Testis (tissue), 2 donors: ENCODE data around the gene ARID1A.

Source experiments
- POLR2A ChIP-seq: fragments of 450-650 bp; IDR thresholded peaks from one replicate; pipeline ENCODE4 v1.6.1; 2017; ENCODE audit warnings: antibody characterized with exemption, mild to moderate bottlenecking, moderate library complexity
- TF ChIP-seq, protein P1 (sequence below), 3 experiments: fragments of 450-650 bp in 2 of 3; fragments of 200-600 bp in 1 of 3; sonication (generic) in 1 of 3; IDR thresholded peaks; one replicate each; pipeline ENCODE4 v1.5.1; 2016 to 2019; ENCODE audit warnings: antibody characterized with exemption in 3 of 3, mild to moderate bottlenecking in 2 of 3, moderate library complexity in 1 of 3

DNA sequence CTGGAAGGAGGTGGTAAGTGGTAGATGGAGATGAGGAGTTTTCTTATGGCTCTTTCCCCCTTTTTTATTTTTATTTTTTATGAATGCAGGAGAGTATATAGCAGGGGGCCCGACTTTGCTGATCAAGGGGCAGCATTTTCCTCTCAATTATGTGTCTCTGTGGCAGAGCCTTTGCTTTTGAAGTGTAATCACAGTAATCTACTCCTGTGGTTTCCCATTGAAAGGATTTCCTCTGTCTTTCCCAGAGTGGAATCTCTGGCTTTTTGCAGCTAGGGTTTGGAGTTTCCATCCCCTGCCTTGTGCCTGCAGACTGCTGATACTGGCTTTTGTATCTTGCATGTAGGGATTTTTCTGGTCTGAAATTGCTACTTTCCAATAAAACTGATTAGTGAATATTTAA is 29.1 kb downstream of the ARID1A start:
- TF ChIP-seq, protein P1, sequence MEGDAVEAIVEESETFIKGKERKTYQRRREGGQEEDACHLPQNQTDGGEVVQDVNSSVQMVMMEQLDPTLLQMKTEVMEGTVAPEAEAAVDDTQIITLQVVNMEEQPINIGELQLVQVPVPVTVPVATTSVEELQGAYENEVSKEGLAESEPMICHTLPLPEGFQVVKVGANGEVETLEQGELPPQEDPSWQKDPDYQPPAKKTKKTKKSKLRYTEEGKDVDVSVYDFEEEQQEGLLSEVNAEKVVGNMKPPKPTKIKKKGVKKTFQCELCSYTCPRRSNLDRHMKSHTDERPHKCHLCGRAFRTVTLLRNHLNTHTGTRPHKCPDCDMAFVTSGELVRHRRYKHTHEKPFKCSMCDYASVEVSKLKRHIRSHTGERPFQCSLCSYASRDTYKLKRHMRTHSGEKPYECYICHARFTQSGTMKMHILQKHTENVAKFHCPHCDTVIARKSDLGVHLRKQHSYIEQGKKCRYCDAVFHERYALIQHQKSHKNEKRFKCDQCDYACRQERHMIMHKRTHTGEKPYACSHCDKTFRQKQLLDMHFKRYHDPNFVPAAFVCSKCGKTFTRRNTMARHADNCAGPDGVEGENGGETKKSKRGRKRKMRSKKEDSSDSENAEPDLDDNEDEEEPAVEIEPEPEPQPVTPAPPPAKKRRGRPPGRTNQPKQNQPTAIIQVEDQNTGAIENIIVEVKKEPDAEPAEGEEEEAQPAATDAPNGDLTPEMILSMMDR (IDR thresholded peaks at IDR 0.05): no peak
- TF ChIP-seq POLR2A: no peak
